WTC11 (cell line): ENCODE measurements around the gene YARS2. TPM values are rescaled to one million over a fixed set of nuclear protein-coding genes. Genes with fewer than 3 reads are reported as not detected.
A peak's percentile ranks its signal among the peaks of the same experiment; 100 is the strongest.

Experiments
- ARID4B ChIP-seq: sonication (generic); formaldehyde crosslinking; IDR thresholded peaks from 2 replicates; pipeline ENCODE4 v1.8.0; 2023; ENCODE audit warnings: missing genetic modification reagents, mild to moderate bottlenecking, borderline replicate concordance
- ATF3 ChIP-seq: sonication (generic); formaldehyde crosslinking; conservative IDR thresholded peaks from 2 replicates; pipeline ENCODE4 v1.8.1; 2022; ENCODE audit warnings: mild to moderate bottlenecking, missing genetic modification reagents
- CDX4 ChIP-seq: fragments of 250-450 bp; sonication (Bioruptor Pico); IDR thresholded peaks from 2 replicates; pipeline ENCODE4 v1.9.0; 2021; ENCODE audit warnings: moderate library complexity, mild to moderate bottlenecking, inconsistent platforms, borderline replicate concordance
- CREM ChIP-seq: sonication (generic); formaldehyde crosslinking; IDR thresholded peaks from 2 replicates; pipeline ENCODE4 v1.8.1; 2022; ENCODE audit warnings: mild to moderate bottlenecking, missing genetic modification reagents, moderate library complexity
- E2F4 ChIP-seq: sonication (generic); formaldehyde crosslinking; IDR thresholded peaks from 2 replicates; pipeline ENCODE4 v1.8.1; 2022; ENCODE audit warnings: low read depth, mild to moderate bottlenecking, moderate library complexity, missing genetic modification reagents, borderline replicate concordance
- ELF4 ChIP-seq: sonication (generic); formaldehyde crosslinking; IDR thresholded peaks from 2 replicates; pipeline ENCODE4 v1.8.1; 2022; ENCODE audit warnings: low read depth, mild to moderate bottlenecking, moderate library complexity, missing genetic modification reagents
- ESRRA ChIP-seq: sonication (generic); formaldehyde crosslinking; IDR thresholded peaks from 2 replicates; pipeline ENCODE4 v1.8.1; 2022; ENCODE audit warnings: mild to moderate bottlenecking, missing genetic modification reagents, borderline replicate concordance
- ETV6 ChIP-seq: sonication (generic); formaldehyde crosslinking; IDR thresholded peaks from 2 replicates; pipeline ENCODE4 v1.8.1; 2022; ENCODE audit warnings: mild to moderate bottlenecking, missing genetic modification reagents
- FOXP1 ChIP-seq: sonication (generic); formaldehyde crosslinking; IDR thresholded peaks from 2 replicates; pipeline ENCODE4 v1.8.0; 2022; ENCODE audit warnings: missing genetic modification reagents, mild to moderate bottlenecking, moderate library complexity, borderline replicate concordance
- FOXP4 ChIP-seq: sonication (generic); formaldehyde crosslinking; IDR thresholded peaks from 2 replicates; pipeline ENCODE4 v1.8.0; 2022; ENCODE audit warnings: mild to moderate bottlenecking, missing genetic modification reagents
- GABPB1 ChIP-seq: sonication (generic); formaldehyde crosslinking; IDR thresholded peaks from 2 replicates; pipeline ENCODE4 v1.8.1; 2023; ENCODE audit warnings: mild to moderate bottlenecking, missing genetic modification reagents
- JAZF1 ChIP-seq: fragments of 250-450 bp; sonication (Bioruptor Pico); IDR thresholded peaks from 2 replicates; pipeline ENCODE4 v1.9.0; 2021; ENCODE audit warnings: moderate library complexity, mild to moderate bottlenecking, inconsistent platforms
- MAX ChIP-seq: sonication (generic); formaldehyde crosslinking; IDR thresholded peaks from 2 replicates; pipeline ENCODE4 v1.8.0; 2022; ENCODE audit warnings: mild to moderate bottlenecking, missing genetic modification reagents
- MLX ChIP-seq: sonication (generic); formaldehyde crosslinking; IDR thresholded peaks from 2 replicates; pipeline ENCODE4 v1.8.1; 2023; ENCODE audit warnings: mild to moderate bottlenecking, missing genetic modification reagents, moderate library complexity
- NFATC4 ChIP-seq: fragments of 250-450 bp; sonication (Bioruptor Pico); IDR thresholded peaks from 2 replicates; pipeline ENCODE4 v1.9.0; 2021; ENCODE audit warnings: mild to moderate bottlenecking
- NFE2L1 ChIP-seq: sonication (generic); formaldehyde crosslinking; IDR thresholded peaks from 2 replicates; pipeline ENCODE4 v1.8.1; 2023; ENCODE audit warnings: missing genetic modification reagents
- NR2C2 ChIP-seq: sonication (generic); formaldehyde crosslinking; IDR thresholded peaks from 2 replicates; pipeline ENCODE4 v1.8.0; 2022; ENCODE audit warnings: mild to moderate bottlenecking, missing genetic modification reagents
- PREB ChIP-seq: sonication (generic); formaldehyde crosslinking; IDR thresholded peaks from 2 replicates; pipeline ENCODE4 v1.8.1; 2022; ENCODE audit warnings: mild to moderate bottlenecking, missing genetic modification reagents, moderate library complexity, borderline replicate concordance
- PRRX2 ChIP-seq: fragments of 250-450 bp; sonication (Bioruptor Pico); IDR thresholded peaks from 2 replicates; pipeline ENCODE4 v1.8.0; 2021; ENCODE audit warnings: mild to moderate bottlenecking
- TEAD1 ChIP-seq: sonication (generic); formaldehyde crosslinking; IDR thresholded peaks from 2 replicates; pipeline ENCODE4 v1.8.0; 2022; ENCODE audit warnings: mild to moderate bottlenecking, missing genetic modification reagents
- ZNF219 ChIP-seq: sonication (generic); formaldehyde crosslinking; IDR thresholded peaks from 2 replicates; pipeline ENCODE4 v1.8.0; 2023; ENCODE audit warnings: missing genetic modification reagents, mild to moderate bottlenecking, borderline replicate concordance
- ZNF232 ChIP-seq: sonication (generic); formaldehyde crosslinking; IDR thresholded peaks from 2 replicates; pipeline ENCODE4 v1.8.0; 2022; ENCODE audit warnings: mild to moderate bottlenecking, missing genetic modification reagents
- ZNF263 ChIP-seq: sonication (generic); formaldehyde crosslinking; IDR thresholded peaks from 2 replicates; pipeline ENCODE4 v1.8.1; 2022; ENCODE audit warnings: low read depth, mild to moderate bottlenecking, moderate library complexity, missing genetic modification reagents
- ZNF281 ChIP-seq: sonication (generic); formaldehyde crosslinking; IDR thresholded peaks from 2 replicates; pipeline ENCODE4 v1.8.0; 2023; ENCODE audit warnings: mild to moderate bottlenecking, missing genetic modification reagents
- ZNF423 ChIP-seq: fragments of 250-450 bp; sonication (Bioruptor Pico); IDR thresholded peaks from 2 replicates; pipeline ENCODE4 v2.1.2; 2022; ENCODE audit warnings: mild to moderate bottlenecking, moderate library complexity
- total RNA-seq: library from RNA; stranded (reverse); gene quantifications from 3 replicates; pipeline ENCODE4 v1.2.3, GENCODE V29; 2021

The YARS2 gene
- total RNA-seq, 1 experiment from 2014 or later: 41.4 TPM

- TF ChIP-seq ZNF263 (CRISPR knock-in tag) (no peak), ZNF423 (CRISPR knock-in tag) (no peak), ZNF281 (CRISPR knock-in tag) (no peak), NFATC4 (CRISPR knock-in tag) (no peak), FOXP1 (CRISPR knock-in tag) (no peak), CDX4 (CRISPR knock-in tag) (no peak), ARID4B (CRISPR knock-in tag) (no peak), NR2C2 (no peak), ESRRA (CRISPR knock-in tag) (no peak), E2F4 (CRISPR knock-in tag) (no peak), MLX (CRISPR knock-in tag) (no peak; the same call in 1 of the 2 replicates), PRRX2 (no peak), ETV6 (CRISPR knock-in tag) (peak; percentile 7; the same call in 1 of the 2 replicates), ZNF232 (CRISPR knock-in tag) (0 out of 2 replicates have a peak, but pooled peaks have one; percentile 17), NFE2L1 (CRISPR knock-in tag) (0 out of 2 replicates have a peak, but pooled peaks have one; percentile 45), ELF4 (no peak), FOXP4 (CRISPR knock-in tag) (no peak), JAZF1 (CRISPR knock-in tag) (no peak), TEAD1 (CRISPR knock-in tag) (no peak), CREM (CRISPR knock-in tag) (peak; percentile 52; the same call in 1 of the 2 replicates), ATF3 (CRISPR knock-in tag) (no peak), GABPB1 (CRISPR knock-in tag) (0 out of 2 replicates have a peak, but pooled peaks have one; percentile 19), PREB (no peak), ZNF219 (CRISPR knock-in tag) (no peak), MAX (no peak)
Measured at GRCh38 chr12:32755654-32756475, at the start of gene YARS2 (continued).
